ENCODE data around the gene ELMO1. TPM values are rescaled to one million over a fixed set of nuclear protein-coding genes. Genes with fewer than 3 reads are reported as not detected.
"Not testable (repeated sequence)": the region's sequence is repeated elsewhere in the genome, so short reads cannot be mapped to it uniquely, and the experiment has no call there.

ELMO1 gene
- total RNA-seq, 1 donor from 2014 or later, result 119 TPM

DNA sequence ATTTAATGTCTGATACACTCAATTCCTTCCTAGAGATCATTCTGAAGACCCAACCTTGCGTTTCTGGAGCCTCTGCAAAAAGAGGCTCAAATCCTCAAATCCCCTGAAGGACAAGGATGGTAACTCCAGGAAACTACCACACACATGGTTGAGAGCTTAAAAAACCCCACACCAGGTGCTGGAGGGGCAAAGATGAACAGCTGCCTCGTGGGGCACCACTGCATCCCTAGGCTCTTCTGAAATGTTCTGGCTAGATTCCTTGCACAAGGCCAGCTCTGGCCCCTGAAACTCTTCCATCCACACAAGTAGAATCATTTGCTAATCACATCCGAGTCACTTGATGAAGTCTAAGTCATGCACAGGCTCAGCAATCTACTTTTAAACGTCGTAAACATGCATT is 286.6 kb downstream of the ELMO1 start:
- no peak overlapping the region for H3K27ac Mint-ChIP-seq

DNA sequence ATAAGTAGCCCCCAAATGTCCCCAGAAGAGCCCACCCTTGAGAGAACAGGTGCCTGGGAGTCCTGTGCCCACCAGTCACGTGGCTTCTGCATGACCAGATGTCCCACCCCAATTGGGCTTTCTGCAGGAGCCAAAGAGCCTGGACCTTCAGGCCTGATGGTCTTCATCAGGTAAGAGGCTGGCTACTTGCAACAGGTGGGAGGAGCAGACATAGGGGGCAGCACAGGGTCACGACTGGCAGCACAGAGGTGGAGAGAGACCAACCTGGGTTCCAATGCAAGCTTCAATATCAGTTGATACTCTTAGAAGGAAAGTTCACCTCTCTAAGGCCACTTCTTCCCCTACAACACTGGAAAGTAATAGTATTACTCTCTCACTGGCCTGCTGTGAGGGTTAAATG is 288.0 kb downstream of the ELMO1 start:
- no peak for DNase-seq (ENCODE audit: low spot score)
- H3K27ac Mint-ChIP-seq, result no peak overlapping the region
- intact Hi-C loops (cut with micrococcal nuclease), result no loop called here
- no peaks in the 10 kb centered on the region for H3K27me3 Mint-ChIP-seq (ENCODE audit: insufficient read depth)
- peaks cover 8% of the 10 kb centered on the region for H3K4me1 Mint-ChIP-seq (ENCODE audit: low read depth)
- no peak overlapping the region for H3K4me3 Mint-ChIP-seq
- peaks cover 18% of the 10 kb centered on the region for H3K36me3 Mint-ChIP-seq (ENCODE audit: low read depth)
- H3K9me3 Mint-ChIP-seq, result peaks cover 8% of the 10 kb centered on the region

More for the DNA sequence above, 286.6 kb downstream of the ELMO1 start:
- intact Hi-C loops (cut with micrococcal nuclease), result no loop called here
- Mint-ChIP-seq H3K9me3 (peaks cover 10% of the 10 kb centered on the region), H3K27me3 (ENCODE audit: insufficient read depth) (no peaks in the 10 kb centered on the region), H3K4me3 (no peak overlapping the region), H3K36me3 (ENCODE audit: low read depth) (peaks cover 19% of the 10 kb centered on the region), H3K4me1 (ENCODE audit: low read depth) (no peaks in the 10 kb centered on the region)
- no peak for DNase-seq (ENCODE audit: low spot score)

DNA sequence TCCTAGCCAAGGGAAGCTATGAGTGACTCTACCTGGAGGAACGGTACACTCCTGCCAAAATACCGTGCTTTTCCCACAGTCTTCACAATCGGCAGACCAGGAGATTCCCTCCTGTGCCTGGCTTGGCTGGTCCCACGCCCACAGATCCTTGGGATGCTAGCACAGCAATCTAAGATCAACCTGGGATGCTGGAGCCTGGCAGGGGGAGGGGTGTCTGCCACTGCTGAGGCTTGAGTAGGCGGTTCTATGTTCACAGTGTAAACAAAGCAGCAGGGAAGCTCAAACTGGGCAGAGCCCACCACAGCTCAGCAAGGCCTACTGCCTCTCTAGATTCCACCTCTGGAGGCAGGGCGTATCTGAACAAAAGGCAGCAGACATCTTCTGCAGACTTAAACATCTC is 295.3 kb downstream of the ELMO1 start:
- H3K4me3 Mint-ChIP-seq, result no peak overlapping the region
- no peaks in the 10 kb centered on the region for H3K27me3 Mint-ChIP-seq (ENCODE audit: insufficient read depth)
- no peak for DNase-seq (ENCODE audit: low spot score)
- H3K36me3 Mint-ChIP-seq (ENCODE audit: low read depth), result peaks cover 27% of the 10 kb centered on the region
- H3K4me1 Mint-ChIP-seq (ENCODE audit: low read depth), result peaks cover 30% of the 10 kb centered on the region
- intact Hi-C loops (cut with micrococcal nuclease), result no loop called here
- no peak overlapping the region for H3K27ac Mint-ChIP-seq
- H3K9me3 Mint-ChIP-seq, result peaks cover 7% of the 10 kb centered on the region

GRCh38 chr7:37151741-37152413 is 296.8 kb downstream of the ELMO1 start:
- H3K4me1 Mint-ChIP-seq (ENCODE audit: low read depth), result peaks cover 30% of the 10 kb centered on the region
- H3K4me3 Mint-ChIP-seq, result no peak overlapping the region
- intact Hi-C loops (cut with micrococcal nuclease), result no loop called here
- H3K27me3 Mint-ChIP-seq (ENCODE audit: insufficient read depth), result no peaks in the 10 kb centered on the region
- peaks cover 3% of the 10 kb centered on the region for H3K9me3 Mint-ChIP-seq
- H3K36me3 Mint-ChIP-seq (ENCODE audit: low read depth), result peaks cover 28% of the 10 kb centered on the region
- no peak for DNase-seq (ENCODE audit: low spot score)
- no peak overlapping the region for H3K27ac Mint-ChIP-seq

DNA sequence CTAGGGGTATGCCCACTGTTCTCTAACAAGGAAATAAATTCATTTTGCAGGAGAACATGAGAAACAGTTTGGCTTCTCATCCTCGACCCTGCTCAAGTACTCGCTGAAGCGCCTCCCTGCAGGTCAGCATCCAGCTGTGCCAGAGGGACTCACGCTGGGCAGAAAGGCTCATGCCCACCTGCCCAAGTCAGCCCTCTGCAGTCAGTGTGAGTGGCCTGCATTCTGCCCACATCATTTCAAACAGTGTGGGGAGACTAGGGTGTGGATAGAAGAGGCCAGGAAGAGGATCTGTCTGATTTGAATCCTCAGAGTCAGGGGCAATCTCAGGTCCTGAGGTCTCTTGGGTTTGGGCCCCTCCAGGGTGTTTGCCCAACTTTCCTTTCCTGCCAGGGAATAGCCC is 297.8 kb downstream of the ELMO1 start:
- no peak overlapping the region for H3K27ac Mint-ChIP-seq
- H3K9me3 Mint-ChIP-seq, result peaks cover 3% of the 10 kb centered on the region
- no peaks in the 10 kb centered on the region for H3K27me3 Mint-ChIP-seq (ENCODE audit: insufficient read depth)
- H3K4me3 Mint-ChIP-seq, result no peak overlapping the region
- intact Hi-C loops (cut with micrococcal nuclease), result no loop called here
- peaks cover 25% of the 10 kb centered on the region for H3K36me3 Mint-ChIP-seq (ENCODE audit: low read depth)
- H3K4me1 Mint-ChIP-seq (ENCODE audit: low read depth), result peaks cover 24% of the 10 kb centered on the region
- DNase-seq (ENCODE audit: low spot score), result no peak

- Mint-ChIP-seq H3K4me1 (ENCODE audit: low read depth) (peaks cover 19% of the 10 kb centered on the region), H3K4me3 (no peak overlapping the region), H3K27me3 (ENCODE audit: insufficient read depth) (no peaks in the 10 kb centered on the region), H3K27ac (peak overlapping the region; percentile 13), H3K9me3 (peaks cover 2% of the 10 kb centered on the region), H3K36me3 (ENCODE audit: low read depth) (peaks cover 21% of the 10 kb centered on the region)
- intact Hi-C loops (cut with micrococcal nuclease), result no loop called here
- no peak for DNase-seq (ENCODE audit: low spot score)
Measured at GRCh38 chr7:37150180-37150579, 298.5 kb downstream of the ELMO1 start.

- intact Hi-C loops (cut with micrococcal nuclease), result no loop called here
Measured at GRCh38 chr7:37149773-37150124, 298.9 kb downstream of the ELMO1 start.

GRCh38 chr7:37149051-37149772 is 299.5 kb downstream of the ELMO1 start:
- Mint-ChIP-seq H3K9me3 (no peaks in the 10 kb centered on the region), H3K4me1 (ENCODE audit: low read depth) (peaks cover 10% of the 10 kb centered on the region), H3K4me3 (no peak overlapping the region), H3K27ac (no peak overlapping the region), H3K36me3 (ENCODE audit: low read depth) (peaks cover 15% of the 10 kb centered on the region), H3K27me3 (ENCODE audit: insufficient read depth) (no peaks in the 10 kb centered on the region)
- intact Hi-C loops (cut with micrococcal nuclease), result no loop called here
- no peak for DNase-seq (ENCODE audit: low spot score)

More at GRCh38 chr7:37149773-37150124, 298.9 kb downstream of the ELMO1 start:
- peaks cover 15% of the 10 kb centered on the region for H3K4me1 Mint-ChIP-seq (ENCODE audit: low read depth)
- DNase-seq (ENCODE audit: low spot score), result no peak
- H3K4me3 Mint-ChIP-seq, result no peak overlapping the region
- H3K27ac Mint-ChIP-seq, result peak overlapping the region; percentile 13
- H3K36me3 Mint-ChIP-seq (ENCODE audit: low read depth), result peaks cover 18% of the 10 kb centered on the region
- no peaks in the 10 kb centered on the region for H3K27me3 Mint-ChIP-seq (ENCODE audit: insufficient read depth)
- no peaks in the 10 kb centered on the region for H3K9me3 Mint-ChIP-seq

DNA sequence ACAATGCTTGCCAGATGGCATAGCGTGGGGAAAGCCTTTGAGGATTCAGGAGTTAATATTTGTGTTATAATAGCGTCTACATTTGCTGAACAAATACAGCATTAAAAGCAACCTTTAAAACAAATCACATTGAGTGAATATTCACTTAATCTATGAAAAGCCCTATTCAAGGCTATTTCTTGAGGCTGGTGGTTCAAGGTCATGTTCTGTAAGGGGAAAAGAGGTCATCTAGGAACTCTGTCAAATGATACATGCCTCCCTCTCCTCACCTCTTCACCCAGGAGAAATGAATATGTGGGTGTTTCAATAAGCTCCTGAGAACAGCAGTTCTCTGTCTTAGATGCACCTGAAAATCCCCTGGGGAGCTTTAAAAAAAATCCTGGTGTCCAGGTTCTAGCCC is 303.0 kb downstream of the ELMO1 start:
- H3K4me1 Mint-ChIP-seq (ENCODE audit: low read depth), result peaks cover 8% of the 10 kb centered on the region
- H3K27ac Mint-ChIP-seq, result no peak overlapping the region
- H3K27me3 Mint-ChIP-seq (ENCODE audit: insufficient read depth), result no peaks in the 10 kb centered on the region
- H3K4me3 Mint-ChIP-seq, result no peak overlapping the region
- peaks cover 14% of the 10 kb centered on the region for H3K9me3 Mint-ChIP-seq
- intact Hi-C loops (cut with micrococcal nuclease), result no loop called here
- no peak for DNase-seq (ENCODE audit: low spot score)
- peaks cover 20% of the 10 kb centered on the region for H3K36me3 Mint-ChIP-seq (ENCODE audit: low read depth)

DNA sequence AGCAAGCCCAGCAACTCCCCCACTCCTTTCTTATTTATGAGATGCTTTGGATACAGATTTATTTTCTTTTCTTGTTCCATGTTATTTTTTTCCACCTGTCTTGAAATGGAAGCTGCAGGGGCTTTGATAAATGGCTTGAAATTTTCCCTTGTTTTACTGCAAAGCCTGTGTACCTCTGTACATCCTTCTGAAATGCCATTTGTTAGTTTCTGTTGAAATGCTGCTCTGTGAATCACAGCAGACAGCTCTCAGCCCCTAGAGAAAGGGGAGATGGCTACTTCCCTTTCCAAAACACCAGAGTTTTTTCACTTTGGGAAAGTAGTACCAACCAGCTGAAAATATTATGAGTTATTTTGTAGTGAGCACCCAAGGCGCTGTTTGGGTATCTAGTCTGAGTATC is 304.2 kb downstream of the ELMO1 start:
- Mint-ChIP-seq H3K27me3 (ENCODE audit: insufficient read depth) (no peaks in the 10 kb centered on the region), H3K4me3 (no peak overlapping the region), H3K9me3 (peaks cover 24% of the 10 kb centered on the region), H3K27ac (no peak overlapping the region), H3K4me1 (ENCODE audit: low read depth) (no peaks in the 10 kb centered on the region), H3K36me3 (ENCODE audit: low read depth) (peaks cover 29% of the 10 kb centered on the region)
- DNase-seq (ENCODE audit: low spot score), result no peak
- intact Hi-C loops (cut with micrococcal nuclease), result no loop called here

DNA sequence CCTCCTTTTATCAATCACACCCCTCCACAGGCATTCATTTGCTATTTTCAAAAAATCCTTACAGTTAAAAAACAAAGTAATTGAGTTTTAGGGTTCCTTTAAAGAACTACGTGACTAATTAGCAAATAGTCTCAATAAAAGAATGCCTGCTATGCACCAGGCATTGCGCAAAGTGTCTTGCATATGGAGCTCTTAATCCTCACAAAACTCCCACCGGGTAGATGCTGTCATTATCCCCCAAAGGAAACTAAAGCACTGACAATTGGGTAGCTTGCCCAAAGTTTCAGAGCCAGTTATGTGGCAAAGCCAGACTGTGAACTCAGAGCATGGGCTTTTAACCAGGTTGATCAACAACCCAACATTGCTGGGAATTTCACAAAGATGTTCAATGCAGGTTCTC is 305.7 kb downstream of the ELMO1 start:
- Mint-ChIP-seq H3K27ac (no peak overlapping the region), H3K4me3 (no peak overlapping the region), H3K4me1 (ENCODE audit: low read depth) (no peaks in the 10 kb centered on the region), H3K27me3 (ENCODE audit: insufficient read depth) (no peaks in the 10 kb centered on the region), H3K36me3 (ENCODE audit: low read depth) (peaks cover 34% of the 10 kb centered on the region), H3K9me3 (peaks cover 38% of the 10 kb centered on the region)
- DNase-seq (ENCODE audit: low spot score), result no peak
- intact Hi-C loops (cut with micrococcal nuclease), result no loop called here

DNA sequence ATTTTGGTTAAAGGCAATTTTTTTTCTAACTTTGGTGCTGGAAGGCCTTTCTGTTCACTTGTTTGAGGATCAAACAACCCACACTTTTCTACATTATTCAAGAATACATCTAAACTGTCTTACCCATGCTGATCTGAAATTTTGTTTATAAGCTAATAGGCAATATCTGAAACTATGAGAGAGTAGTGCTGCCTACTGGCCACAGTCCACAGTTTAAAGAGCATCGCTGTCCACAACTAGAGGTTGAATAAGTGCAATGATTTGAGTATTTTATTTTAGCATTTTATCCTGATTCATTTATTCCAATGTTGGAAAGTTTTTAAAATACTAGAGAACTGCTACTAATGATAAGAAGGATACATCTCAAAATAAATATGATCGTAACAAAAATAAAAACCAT is 306.9 kb downstream of the ELMO1 start:
- intact Hi-C loops (cut with micrococcal nuclease), result no loop called here
- Mint-ChIP-seq H3K27ac (no peak overlapping the region), H3K4me3 (no peak overlapping the region), H3K9me3 (peaks cover 46% of the 10 kb centered on the region), H3K27me3 (ENCODE audit: insufficient read depth) (no peaks in the 10 kb centered on the region), H3K36me3 (ENCODE audit: low read depth) (peaks cover 36% of the 10 kb centered on the region), H3K4me1 (ENCODE audit: low read depth) (no peaks in the 10 kb centered on the region)
- no peak for DNase-seq (ENCODE audit: low spot score)

DNA sequence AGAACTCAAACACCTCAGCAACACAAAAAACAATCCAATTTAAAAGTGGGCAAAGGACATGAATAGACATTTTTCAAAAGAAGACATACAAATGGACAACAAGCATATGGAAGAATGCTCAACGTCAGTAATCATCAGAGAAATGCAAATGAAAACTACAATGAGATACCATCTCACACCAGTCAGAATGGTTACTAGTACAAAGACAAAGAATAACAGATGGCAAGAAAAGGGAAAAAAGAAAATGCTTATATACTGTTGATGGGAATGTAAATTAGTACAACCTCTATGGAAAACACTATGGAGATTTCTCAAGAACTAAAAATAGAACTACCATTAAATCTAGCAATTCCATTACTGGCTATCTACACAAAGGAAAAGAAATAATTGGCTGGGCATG is 314.8 kb downstream of the ELMO1 start:
- DNase-seq (ENCODE audit: low spot score); H3K4me3 Mint-ChIP-seq; H3K27me3 Mint-ChIP-seq (ENCODE audit: insufficient read depth); intact Hi-C loops (cut with micrococcal nuclease); H3K27ac Mint-ChIP-seq; H3K4me1 Mint-ChIP-seq (ENCODE audit: low read depth): not testable (repeated sequence)
- peaks cover 63% of the 10 kb centered on the region for H3K36me3 Mint-ChIP-seq (ENCODE audit: low read depth)
- H3K9me3 Mint-ChIP-seq, result peaks cover 17% of the 10 kb centered on the region
